Fibroblast of lung (primary cell): ENCODE data around the gene LAP3. TPM values are rescaled to one million over a fixed set of nuclear protein-coding genes. Genes with fewer than 3 reads are reported as not detected.

Experiments
- DNase-seq, 2 donors: peaks; one replicate each; pipeline versions ENCODE4 v3.0.0 to v3.0.0-alpha.2; 2010; ENCODE audit warnings: low read depth in 2 of 2
- H2AFZ ChIP-seq: 2 replicates; pipeline ENCODE4 v1.5.1; 2012; ENCODE audit warnings: low read length, control low read depth, inconsistent platforms
- H3K27ac ChIP-seq: 2 replicates; pipeline ENCODE4 v1.5.1; 2011; ENCODE audit warnings: low read length, control low read depth; ENCODE audit not compliant: insufficient read depth
- H3K27me3 ChIP-seq: 2 replicates; pipeline ENCODE4 v1.5.1; 2011; ENCODE audit warnings: mild to moderate bottlenecking, low read length; ENCODE audit not compliant: control insufficient read depth, insufficient read depth
- H3K36me3 ChIP-seq: 2 replicates; pipeline ENCODE4 v1.5.1; 2011; ENCODE audit warnings: low read length; ENCODE audit not compliant: control insufficient read depth, insufficient read depth
- H3K4me1 ChIP-seq: 2 replicates; pipeline ENCODE4 v1.5.1; 2011; ENCODE audit warnings: low read length; ENCODE audit not compliant: control insufficient read depth, insufficient read depth; ENCODE audit errors: extremely low read depth
- H3K4me2 ChIP-seq: 2 replicates; pipeline ENCODE4 v1.5.1; 2011; ENCODE audit warnings: low read length, control low read depth; ENCODE audit not compliant: insufficient read depth; ENCODE audit errors: extremely low read depth
- H3K4me3 ChIP-seq, 4 experiments: fragments of 200-600 bp in 1 of 4; sonication (generic) in 1 of 4; replicated peaks in 1 of 4; 2 replicates each; pipeline ENCODE4 v1.5.1; 2011 to 2016; ENCODE audit warnings: low read length in 4 of 4, low read depth in 3 of 4, mild to moderate bottlenecking in 3 of 4, control low read depth in 2 of 4, inconsistent platforms in 1 of 4, mixed read lengths in 1 of 4; ENCODE audit not compliant: insufficient read depth in 1 of 4; ENCODE audit errors: control extremely low read depth in 1 of 4
- H3K79me2 ChIP-seq: 2 replicates; pipeline ENCODE4 v1.5.1; 2012; ENCODE audit warnings: mild to moderate bottlenecking, low read length, inconsistent platforms; ENCODE audit not compliant: control insufficient read depth, insufficient read depth
- H3K9ac ChIP-seq: 2 replicates; pipeline ENCODE4 v1.5.1; 2011; ENCODE audit warnings: mild to moderate bottlenecking, low read length, control low read depth; ENCODE audit not compliant: insufficient read depth
- H3K9me3 ChIP-seq: 2 replicates; pipeline ENCODE4 v1.5.1; 2012; ENCODE audit warnings: low read depth, low read length; ENCODE audit not compliant: control insufficient read depth, insufficient read depth
- H4K20me1 ChIP-seq: 2 replicates; pipeline ENCODE4 v1.5.1; 2011; ENCODE audit warnings: low read length; ENCODE audit not compliant: control insufficient read depth, insufficient read depth; ENCODE audit errors: extremely low read depth
- EZH2 ChIP-seq: IDR thresholded peaks from 2 replicates; pipeline ENCODE4 v1.5.1; 2012; ENCODE audit warnings: low read length, control low read depth, mild to moderate bottlenecking; ENCODE audit errors: missing control alignments
- polyA plus RNA-seq, 2 donors: library from polyadenylated mRNA; depleted of rRNA in 1 of 2; stranded (reverse) in 1 of 2; unstranded in 1 of 2; fragments of >200 nt; gene quantifications; 2 replicates each; pipeline ENCODE4 v1.2.1, GENCODE V29; 2011 to 2012; ENCODE audit warnings: missing spikeins in 1 of 2
- total RNA-seq: library from RNA; depleted of rRNA; stranded (reverse); fragments of >200 nt; gene quantifications from 2 replicates; pipeline ENCODE4 v1.2.1, GENCODE V29; 2014
- TF ChIP-seq, protein P1 (sequence below), 2 donors: IDR thresholded peaks in 1 of 2; conservative IDR thresholded peaks in 1 of 2; 1 replicate in 1 of 2; 2 replicates in 1 of 2; pipeline ENCODE4 v1.5.1; 2011 to 2012; ENCODE audit warnings: low read length in 2 of 2, control low read depth in 1 of 2, inconsistent platforms in 1 of 2, low read depth in 1 of 2, mild to moderate bottlenecking in 1 of 2

LAP3 gene
- total and polyA plus RNA-seq, 2 donors (not counting 1 experiment from before 2014, with no cell fraction given), result 80.8 to 116 TPM

DNA sequence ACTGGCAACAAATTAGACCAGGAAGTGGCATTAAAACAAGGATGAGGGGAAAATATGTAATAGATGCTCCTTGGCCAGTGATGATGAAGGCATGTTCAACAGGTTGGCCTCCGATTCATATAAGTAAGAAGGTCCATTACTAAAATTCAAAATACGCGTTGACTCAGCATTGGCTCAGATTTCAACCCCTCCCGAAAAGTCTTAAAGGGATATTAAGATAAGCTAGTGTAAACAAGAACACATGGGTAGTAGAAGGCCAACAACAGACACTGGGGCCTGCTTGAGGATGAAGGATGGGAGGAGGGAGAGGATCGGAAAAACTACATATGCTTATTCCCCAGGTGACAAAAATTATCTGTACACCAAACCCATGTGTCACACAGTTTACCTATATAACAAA is 19.1 kb upstream of the LAP3 start:
- Histone ChIP-seq H3K36me3 (no peaks in the 10 kb centered on the region), H3K4me3 (no peak overlapping the region)
- peak in 1 of 2 donors; percentile 45 for DNase-seq

DNA sequence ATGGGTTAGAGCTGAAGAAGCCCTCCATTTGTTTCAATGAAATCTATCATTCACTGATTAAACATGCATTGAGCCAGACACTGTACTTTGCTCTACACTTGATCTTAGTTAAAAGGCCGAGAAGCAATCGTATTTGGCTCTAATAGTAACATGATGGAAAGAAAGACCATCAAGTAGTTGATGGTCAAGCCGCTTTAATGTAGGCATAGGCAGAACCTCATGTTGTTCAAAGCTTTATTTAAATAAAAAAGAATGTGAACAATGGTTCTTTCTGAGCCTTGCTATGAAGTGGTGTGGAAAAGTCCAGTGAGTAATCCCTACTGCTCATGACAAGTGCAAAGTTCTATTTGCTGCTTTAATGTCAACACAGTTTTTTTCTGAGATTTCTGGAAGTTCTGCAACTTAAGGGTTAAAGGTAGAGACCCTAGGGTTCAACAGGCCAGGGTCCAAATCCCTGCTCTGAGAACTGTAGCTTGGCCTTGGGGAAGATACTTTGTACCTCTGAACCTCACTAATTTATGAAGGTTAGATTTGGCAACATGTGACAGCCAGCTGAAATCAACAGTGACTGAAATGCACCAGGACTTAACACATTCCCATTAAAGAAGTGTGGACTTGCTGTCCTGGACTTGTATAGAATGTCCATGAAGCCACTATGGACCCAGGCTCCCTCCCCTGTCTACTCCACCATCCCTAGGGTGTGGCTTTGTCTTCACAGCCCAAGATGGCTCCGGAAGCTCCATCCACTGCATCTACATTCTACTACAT is 17.9 kb upstream of the LAP3 start:
- TF ChIP-seq, protein P1, sequence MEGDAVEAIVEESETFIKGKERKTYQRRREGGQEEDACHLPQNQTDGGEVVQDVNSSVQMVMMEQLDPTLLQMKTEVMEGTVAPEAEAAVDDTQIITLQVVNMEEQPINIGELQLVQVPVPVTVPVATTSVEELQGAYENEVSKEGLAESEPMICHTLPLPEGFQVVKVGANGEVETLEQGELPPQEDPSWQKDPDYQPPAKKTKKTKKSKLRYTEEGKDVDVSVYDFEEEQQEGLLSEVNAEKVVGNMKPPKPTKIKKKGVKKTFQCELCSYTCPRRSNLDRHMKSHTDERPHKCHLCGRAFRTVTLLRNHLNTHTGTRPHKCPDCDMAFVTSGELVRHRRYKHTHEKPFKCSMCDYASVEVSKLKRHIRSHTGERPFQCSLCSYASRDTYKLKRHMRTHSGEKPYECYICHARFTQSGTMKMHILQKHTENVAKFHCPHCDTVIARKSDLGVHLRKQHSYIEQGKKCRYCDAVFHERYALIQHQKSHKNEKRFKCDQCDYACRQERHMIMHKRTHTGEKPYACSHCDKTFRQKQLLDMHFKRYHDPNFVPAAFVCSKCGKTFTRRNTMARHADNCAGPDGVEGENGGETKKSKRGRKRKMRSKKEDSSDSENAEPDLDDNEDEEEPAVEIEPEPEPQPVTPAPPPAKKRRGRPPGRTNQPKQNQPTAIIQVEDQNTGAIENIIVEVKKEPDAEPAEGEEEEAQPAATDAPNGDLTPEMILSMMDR (conservative IDR thresholded peaks at IDR 0.05 in 1 of 2, IDR thresholded peaks at IDR 0.05 in 1 of 2; ENCODE audit: low read depth in 1 of 2, low read length in 2 of 2), result no peak
- no peak for TF ChIP-seq EZH2
- H2AFZ ChIP-seq, result no peak overlapping the region
- no peaks in the 10 kb centered on the region for H3K79me2 ChIP-seq
- H3K9ac ChIP-seq, result no peak overlapping the region
- H3K4me1 ChIP-seq, result no peaks in the 10 kb centered on the region
- H3K27me3 ChIP-seq, result no peaks in the 10 kb centered on the region
- H4K20me1 ChIP-seq, result no peaks in the 10 kb centered on the region
- no peak overlapping the region for H3K4me3 ChIP-seq
- DNase-seq, result no peak
- no peaks in the 10 kb centered on the region for H3K36me3 ChIP-seq
- no peak overlapping the region for H3K4me2 ChIP-seq
- no peaks in the 10 kb centered on the region for H3K9me3 ChIP-seq
- no peak overlapping the region for H3K27ac ChIP-seq

More for the DNA sequence above, 19.1 kb upstream of the LAP3 start:
- Histone ChIP-seq H3K79me2 (no peaks in the 10 kb centered on the region), H3K9ac (no peak overlapping the region), H3K27ac (no peak overlapping the region), H3K4me2 (no peak overlapping the region), H3K4me1 (no peaks in the 10 kb centered on the region), H4K20me1 (no peaks in the 10 kb centered on the region), H3K27me3 (no peaks in the 10 kb centered on the region), H3K9me3 (no peaks in the 10 kb centered on the region), H2AFZ (no peak overlapping the region)
- no peak for TF ChIP-seq EZH2
- TF ChIP-seq, protein P1 (conservative IDR thresholded peaks at IDR 0.05 in 1 of 2, IDR thresholded peaks at IDR 0.05 in 1 of 2; ENCODE audit: low read depth in 1 of 2, low read length in 2 of 2), result no peak

DNA sequence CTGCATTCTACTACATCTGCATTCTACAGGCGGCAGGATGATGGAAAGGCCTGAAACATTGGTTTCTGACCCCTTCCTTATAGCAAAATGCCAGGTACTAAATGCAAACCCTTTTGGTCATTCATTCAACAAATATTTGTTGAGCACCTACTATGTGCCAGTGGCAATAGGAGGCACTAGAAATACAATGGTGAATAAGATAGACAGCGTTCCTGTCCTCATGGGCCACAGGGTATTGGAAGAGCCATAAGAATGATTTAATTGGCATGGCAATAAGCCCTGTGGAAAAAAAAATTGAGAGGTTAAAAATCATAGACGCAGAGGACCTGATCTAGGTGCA is 17.3 kb upstream of the LAP3 start:
- TF ChIP-seq, protein P1 (conservative IDR thresholded peaks at IDR 0.05 in 1 of 2, IDR thresholded peaks at IDR 0.05 in 1 of 2; ENCODE audit: low read depth in 1 of 2, low read length in 2 of 2), result no peak
- no peak for TF ChIP-seq EZH2
- Histone ChIP-seq H3K36me3 (no peaks in the 10 kb centered on the region), H3K9ac (no peak overlapping the region), H3K4me3 (no peak overlapping the region), H3K27me3 (no peaks in the 10 kb centered on the region), H4K20me1 (no peaks in the 10 kb centered on the region), H3K9me3 (no peaks in the 10 kb centered on the region), H2AFZ (no peak overlapping the region), H3K79me2 (no peaks in the 10 kb centered on the region), H3K27ac (no peak overlapping the region), H3K4me1 (no peaks in the 10 kb centered on the region), H3K4me2 (no peak overlapping the region)
- DNase-seq, result no peak
